ENCODE measurements around the gene ATL3. TPM values are rescaled to one million over a fixed set of nuclear protein-coding genes. Genes with fewer than 3 reads are reported as not detected.
"Not testable (repeated sequence)": the region's sequence is repeated elsewhere in the genome, so short reads cannot be mapped to it uniquely, and the experiment has no call there.

Gene ATL3, protein sequence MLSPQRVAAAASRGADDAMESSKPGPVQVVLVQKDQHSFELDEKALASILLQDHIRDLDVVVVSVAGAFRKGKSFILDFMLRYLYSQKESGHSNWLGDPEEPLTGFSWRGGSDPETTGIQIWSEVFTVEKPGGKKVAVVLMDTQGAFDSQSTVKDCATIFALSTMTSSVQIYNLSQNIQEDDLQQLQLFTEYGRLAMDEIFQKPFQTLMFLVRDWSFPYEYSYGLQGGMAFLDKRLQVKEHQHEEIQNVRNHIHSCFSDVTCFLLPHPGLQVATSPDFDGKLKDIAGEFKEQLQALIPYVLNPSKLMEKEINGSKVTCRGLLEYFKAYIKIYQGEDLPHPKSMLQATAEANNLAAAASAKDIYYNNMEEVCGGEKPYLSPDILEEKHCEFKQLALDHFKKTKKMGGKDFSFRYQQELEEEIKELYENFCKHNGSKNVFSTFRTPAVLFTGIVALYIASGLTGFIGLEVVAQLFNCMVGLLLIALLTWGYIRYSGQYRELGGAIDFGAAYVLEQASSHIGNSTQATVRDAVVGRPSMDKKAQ
- polyA plus RNA-seq (ENCODE audit: insufficient read length in 4 of 4): 10 to 100 TPM; 17.3 to 34.6 (median 21.8) TPM

DNA sequence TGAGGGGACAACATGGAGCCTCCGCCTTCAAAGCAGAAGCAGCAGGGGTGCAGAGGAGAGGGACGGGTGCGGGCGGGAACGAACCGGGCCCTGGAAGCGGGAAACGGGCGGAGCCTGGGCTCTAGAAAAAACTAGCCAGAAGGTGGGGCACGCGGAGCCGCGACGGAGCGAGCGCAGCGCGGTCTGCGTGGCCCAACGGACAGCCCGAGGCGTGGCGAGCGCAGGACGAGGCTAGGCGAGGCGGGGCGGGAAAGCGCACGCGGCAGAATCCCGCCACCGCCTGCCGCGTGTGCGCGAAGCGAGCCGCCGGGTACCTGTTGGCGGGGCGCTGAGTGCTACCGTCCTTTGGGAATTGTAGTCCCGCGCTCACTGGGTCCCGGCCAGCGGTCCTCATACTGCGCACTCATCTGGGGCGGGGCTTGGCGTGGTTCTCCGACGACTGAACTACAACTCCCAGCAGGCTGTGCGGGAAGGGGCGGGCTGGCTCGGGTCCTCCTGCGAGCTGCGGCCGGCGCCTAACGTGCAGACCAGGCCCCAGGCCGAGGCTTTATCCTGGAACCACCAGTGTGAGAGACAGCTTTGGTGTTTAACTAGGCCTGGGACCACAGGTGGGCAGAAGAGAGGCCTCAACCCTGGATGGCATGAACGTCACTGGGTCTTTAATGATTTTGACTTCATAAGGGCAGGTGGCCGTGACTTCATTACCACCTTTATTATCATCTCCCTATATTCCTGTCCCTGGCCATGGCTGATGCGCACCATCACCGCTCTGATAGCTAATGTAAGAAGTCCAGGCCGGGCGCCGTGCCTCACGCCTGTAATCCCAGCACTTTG is at the start of gene ATL3:
ATL3 (minus strand) TSS at position 55 of the 834 bp plus-strand sequence; CDS start at position 14, 41 bp downstream.
- peak in 3 of 4 donors; percentile 84 to 90 (median 87) for DNase-seq (ENCODE audit: low read depth in 4 of 4, low spot score in 3 of 4)

DNA sequence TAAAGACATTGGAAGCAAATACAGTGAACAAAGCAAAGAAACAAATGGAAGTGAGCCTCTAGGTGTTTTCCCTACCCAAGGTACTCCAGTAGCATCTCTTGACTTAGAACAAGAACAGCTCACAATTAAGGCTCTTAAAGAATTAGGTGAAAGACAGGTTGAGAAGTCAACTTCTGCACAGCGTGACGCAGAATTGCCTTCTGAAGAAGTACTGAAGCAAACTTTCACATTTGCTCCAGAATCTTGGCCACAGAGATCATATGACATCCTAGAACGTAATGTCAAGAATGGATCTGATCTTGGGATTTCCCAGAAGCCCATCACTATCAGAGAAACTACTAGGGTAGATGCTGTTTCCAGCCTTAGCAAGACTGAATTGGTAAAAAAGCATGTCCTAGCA is 49.4 kb upstream of the ATL3 start:
- no peak for DNase-seq (ENCODE audit: low read depth in 4 of 4, low spot score in 3 of 4)

DNA sequence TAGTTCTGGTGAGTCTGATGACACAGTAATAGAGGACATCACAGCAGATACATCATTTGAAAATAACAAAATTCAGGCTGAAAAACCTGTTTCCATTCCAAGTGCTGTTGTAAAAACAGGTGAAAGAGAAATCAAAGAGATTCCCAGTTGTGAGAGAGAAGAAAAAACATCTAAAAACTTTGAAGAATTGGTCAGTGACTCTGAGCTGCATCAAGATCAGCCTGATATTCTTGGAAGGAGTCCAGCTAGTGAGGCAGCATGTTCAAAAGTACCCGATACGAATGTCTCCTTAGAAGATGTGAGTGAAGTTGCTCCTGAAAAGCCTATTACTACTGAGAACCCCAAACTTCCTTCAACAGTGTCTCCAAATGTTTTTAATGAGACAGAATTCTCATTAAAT is 48.8 kb upstream of the ATL3 start:
- DNase-seq (ENCODE audit: low read depth in 4 of 4, low spot score in 3 of 4): no peak

DNA sequence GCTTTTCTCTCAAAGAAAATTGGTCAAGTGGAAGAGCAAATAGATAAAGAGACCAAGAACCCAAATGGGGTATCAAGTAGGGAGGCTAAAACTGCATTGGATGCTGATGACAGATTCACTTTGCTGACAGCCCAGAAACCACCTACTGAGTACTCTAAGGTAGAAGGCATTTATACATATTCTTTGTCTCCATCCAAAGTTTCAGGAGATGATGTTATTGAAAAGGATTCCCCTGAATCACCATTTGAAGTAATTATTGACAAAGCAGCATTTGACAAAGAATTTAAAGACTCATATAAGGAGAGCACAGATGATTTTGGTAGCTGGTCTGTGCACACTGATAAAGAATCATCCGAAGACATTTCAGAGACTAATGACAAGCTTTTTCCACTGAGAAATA is 47.8 kb upstream of the ATL3 start:
- DNase-seq (ENCODE audit: low read depth in 4 of 4, low spot score in 3 of 4): no peak

DNA sequence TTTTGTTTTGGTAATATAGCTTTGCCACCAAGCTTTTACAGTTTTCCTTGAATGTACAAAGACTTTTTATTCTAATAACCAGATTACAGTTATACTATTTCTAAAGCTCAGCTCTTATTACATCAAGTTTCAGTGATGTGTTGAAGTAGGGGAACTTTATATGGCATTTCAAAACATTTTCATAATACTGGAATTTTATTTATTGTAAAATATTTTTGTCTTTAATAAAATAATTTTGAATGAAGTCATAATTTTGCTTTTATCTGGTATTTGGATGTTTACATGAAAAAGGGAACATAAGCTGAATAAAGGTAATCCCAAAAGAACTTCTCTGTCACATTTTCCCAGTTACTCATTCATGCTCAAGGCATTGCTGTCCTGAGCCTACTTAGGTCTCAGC is 44.9 kb upstream of the ATL3 start:
- no peak for DNase-seq (ENCODE audit: low read depth in 4 of 4, low spot score in 3 of 4)

DNA sequence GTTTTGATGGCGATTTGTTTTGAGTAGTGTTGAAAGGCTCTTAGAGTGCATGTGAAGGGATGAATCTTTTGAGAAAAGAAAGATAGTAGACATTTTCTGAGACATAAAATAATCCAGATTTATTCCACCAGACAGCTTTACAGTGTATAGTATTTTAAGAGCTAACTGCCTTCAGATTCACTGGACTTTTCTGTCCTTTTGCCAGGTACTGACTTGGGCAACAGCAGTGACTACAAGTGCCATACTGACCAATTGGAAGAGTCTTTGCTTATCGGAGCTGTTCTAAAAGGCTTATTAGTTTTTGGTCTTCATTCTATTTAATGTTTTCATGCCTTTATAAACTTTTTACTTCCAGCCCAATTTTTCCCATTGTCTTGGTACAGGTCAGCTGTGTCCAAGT is 42.6 kb upstream of the ATL3 start:
- no peak for DNase-seq (ENCODE audit: low read depth in 4 of 4, low spot score in 3 of 4)

DNA sequence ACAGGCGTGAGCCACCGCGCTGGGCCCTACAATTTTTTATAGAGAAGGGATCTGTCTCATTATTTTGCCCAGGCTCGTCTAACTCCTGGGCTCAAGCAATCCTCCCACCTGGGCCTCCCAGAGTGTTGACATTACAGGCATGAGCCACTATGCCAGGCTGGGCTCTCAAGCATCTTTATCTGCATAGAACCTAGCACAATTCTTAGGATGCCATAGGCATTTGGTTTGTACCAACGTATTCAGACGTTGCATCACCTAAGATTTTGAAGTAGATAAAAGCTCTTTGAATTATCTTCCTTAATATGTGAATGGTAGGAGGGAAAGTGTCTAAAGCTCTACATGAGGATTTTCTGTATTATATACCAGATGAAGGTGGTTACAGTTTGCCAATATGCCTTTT is 40.7 kb upstream of the ATL3 start:
- DNase-seq (ENCODE audit: low read depth in 4 of 4, low spot score in 3 of 4): no peak

DNA sequence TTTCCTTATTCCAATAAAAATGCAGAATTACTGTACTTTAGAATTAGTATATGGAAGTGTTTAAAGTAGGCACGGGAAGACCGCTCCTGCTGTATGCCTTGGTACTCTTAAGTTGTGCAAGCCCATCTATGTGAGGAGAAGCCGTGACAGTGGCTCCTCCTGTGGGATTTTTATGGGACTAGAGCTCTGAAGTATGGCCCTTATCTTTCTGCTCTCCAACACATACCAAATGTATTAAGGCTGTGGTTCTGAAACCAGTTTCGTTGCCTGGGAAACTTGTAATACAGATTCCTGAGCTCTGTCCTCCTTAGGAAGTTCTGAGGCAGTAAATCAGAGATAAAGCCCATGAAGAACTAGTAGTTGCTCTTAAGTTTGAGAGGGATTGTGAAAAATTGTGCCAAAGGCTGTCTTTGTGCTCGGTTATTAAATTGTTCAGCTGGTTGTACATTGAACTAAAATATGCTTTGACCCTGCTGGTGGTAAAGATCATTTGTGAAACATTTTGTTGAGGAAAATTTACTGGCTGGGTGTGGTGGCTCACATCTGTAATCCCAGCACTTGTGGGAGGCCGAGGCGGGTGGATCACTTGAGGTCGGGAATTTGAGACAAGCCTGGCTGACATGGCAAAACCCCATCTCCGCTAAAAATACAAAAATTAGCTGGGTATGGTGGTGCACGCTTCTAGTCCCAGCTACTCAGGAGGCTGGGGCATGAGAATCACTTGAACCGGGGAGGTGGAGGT is 39.5 kb upstream of the ATL3 start:
- DNase-seq (ENCODE audit: low read depth in 4 of 4, low spot score in 3 of 4): peak in 1 of 4 donors; percentile 21

DNA sequence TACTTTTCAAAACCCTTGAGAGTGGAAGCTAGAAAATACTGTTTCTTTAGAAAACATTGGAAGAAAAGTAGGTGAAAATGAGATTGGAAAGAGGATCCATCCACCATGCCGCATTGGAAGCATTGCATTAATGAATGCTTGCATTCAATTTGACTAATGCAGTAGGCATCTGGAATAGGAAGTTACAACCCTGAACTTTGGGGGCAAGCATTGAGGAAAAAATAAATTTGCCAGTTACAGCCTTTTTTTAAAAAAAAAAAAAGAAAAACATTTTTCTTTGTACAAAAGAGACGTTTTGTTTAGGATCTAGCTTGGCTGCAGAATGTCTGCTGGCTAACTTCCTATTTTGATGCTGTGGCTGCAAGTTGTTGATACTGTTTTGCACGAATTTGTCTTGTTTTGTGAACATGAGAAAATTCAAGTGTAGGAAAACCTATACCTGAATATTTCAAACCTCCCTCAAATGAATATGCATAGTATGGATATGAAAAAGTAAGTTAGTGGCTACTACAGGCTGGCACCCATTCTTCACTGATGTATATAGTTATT is 38.2 kb upstream of the ATL3 start:
- DNase-seq (ENCODE audit: low read depth in 4 of 4, low spot score in 3 of 4): no peak

DNA sequence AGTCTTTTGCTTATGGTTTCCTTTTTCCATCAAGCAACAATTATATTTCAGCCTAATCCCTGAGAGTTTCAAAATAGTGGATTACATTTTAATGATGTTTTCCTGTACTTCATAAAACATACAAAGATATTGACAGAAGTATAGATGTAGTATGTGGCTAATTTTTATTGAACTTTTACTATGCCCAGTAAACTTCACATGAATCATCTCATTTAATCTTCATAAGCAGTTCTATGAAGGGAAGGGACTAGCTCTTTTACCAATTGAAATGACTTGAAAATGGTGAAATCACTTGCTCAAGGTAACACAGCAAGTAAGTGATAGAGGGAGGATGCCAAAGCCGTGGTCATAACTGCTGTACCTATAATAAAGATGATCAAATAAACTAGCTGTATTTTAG is 37.6 kb upstream of the ATL3 start:
- no peak for DNase-seq (ENCODE audit: low read depth in 4 of 4, low spot score in 3 of 4)

DNA sequence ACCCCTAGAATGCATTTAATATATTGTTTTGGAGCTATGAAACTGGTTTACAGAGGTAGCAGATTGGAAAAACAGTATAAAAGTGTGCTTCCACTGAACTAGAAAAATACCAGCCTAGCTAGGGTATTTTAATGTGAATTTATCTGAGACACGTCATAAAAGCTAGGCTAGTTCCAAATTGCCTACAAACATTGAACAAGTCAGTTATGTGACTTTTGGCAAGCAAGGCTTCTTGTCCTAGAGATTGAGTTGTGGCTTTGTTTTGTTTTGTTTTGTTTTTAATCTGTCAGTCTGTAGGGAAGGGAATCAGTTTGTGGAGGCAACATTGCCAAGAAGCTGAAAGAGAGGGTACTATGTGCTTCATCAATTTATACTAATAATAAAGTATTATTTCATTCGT is 34.4 kb upstream of the ATL3 start:
- DNase-seq (ENCODE audit: low read depth in 4 of 4, low spot score in 3 of 4): no peak

DNA sequence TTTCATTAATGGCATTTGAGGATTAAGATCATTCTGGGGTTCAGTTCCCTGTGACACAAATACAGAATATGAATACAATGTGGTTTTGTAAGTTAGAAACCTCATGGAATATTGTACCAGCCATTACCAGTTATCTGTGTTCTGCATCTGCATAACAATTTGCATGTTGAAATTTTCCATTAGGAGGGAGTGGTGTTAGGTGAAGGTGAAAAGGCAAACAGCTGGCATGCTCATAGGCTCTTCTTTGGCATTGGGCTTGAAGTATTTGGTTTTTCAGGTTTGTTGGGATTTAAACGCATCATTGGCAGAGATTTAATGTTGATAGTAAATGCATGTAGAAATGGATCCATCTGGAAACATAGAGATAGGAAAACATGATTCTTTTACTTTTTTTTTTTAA is 28.7 kb upstream of the ATL3 start:
- no peak for DNase-seq (ENCODE audit: low read depth in 4 of 4, low spot score in 3 of 4)

DNA sequence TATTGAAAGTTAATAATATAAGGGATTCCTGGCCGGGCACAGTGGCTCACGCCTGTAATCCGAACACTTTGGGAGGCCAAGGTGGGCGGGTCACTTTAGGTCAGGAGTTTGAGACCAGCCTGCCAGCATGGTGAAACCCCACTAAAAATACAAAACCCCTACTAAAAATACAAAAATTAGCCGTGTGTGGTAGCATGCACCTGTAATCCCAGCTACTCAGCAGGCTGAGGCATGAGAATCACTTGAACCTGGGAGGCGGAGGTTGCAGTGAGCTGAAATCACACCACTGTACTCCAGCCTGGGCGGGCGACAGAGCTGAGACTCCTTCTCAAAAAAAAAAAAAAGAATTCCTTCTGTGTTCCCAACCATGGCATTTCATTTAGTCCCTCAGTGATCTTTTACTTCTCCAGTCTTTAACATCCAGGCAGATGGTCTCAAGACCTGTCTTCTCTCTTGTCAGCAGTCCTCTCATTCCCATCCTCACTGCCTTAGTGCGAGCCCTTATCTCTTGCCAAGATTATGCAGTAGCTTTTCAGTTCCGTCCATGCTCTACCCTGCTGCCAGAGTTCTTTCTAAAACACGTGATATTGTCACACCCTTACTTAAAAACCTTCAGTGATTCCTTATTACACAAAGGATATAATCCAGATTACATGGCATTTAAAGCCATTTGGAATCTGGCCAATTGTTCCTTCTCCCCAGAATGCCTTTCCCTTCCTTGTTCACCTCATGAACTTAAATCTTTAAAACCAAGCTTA is 28.0 kb upstream of the ATL3 start:
- DNase-seq (ENCODE audit: low read depth in 4 of 4, low spot score in 3 of 4): no peak

DNA sequence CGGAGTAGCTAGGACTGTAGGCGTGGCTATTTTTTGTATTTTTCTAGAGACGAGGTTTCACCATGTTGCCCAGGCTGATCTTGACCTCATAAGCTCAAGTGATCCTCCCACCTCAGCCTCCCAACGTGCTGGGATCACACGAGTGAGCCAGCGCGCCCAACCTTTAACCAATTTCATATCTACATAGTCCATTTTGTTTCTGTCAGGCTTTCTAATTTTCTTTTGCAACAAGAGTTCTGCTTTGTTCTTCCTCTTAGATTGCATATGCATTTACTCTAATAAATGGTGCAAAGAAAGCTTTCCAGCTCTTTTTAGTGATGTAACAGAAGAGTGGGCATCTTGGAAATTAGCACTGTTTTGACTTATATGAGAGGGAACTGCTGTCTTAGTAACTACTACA is 23.4 kb upstream of the ATL3 start:
- DNase-seq (ENCODE audit: low read depth in 4 of 4, low spot score in 3 of 4): no peak

DNA sequence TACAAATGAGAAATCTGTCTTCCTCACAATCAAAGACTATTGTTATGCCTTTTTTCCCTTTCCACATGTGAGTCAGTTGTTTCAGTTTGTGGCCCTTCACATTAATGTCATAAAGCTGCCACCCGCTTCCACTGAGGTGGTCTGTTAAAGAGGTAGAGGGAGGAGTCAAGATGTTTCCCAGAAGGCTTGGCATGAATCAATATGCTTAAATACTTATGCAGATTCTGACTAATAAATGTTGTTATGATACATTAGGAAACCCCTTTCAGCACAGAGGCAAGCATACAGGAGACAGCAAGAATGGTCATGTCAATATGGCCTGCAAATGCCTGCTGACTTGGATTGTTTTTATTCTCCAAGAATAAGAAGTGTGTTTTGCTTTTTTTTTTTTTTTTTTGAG is 16.7 kb upstream of the ATL3 start:
- DNase-seq (ENCODE audit: low read depth in 4 of 4, low spot score in 3 of 4): no peak

DNA sequence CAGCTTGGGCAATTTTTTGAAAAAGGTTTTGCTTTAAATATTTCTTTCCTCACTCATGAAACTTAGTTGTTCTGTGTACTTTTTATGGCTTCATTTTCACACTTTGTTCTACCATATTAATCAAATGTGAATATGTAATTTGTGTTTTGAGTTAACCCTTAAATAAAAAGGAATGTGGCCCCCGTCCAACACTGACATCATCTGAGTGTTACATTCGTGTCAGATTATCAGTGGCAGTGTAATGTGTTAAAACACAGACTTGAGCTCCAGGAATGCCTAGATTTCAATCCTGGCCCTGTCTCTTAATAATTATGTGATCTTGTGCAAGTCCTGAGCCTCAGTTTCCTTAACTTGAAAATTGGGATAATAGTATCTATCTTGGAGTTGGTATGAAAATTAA is 15.8 kb upstream of the ATL3 start:
- no peak for DNase-seq (ENCODE audit: low read depth in 4 of 4, low spot score in 3 of 4)

DNA sequence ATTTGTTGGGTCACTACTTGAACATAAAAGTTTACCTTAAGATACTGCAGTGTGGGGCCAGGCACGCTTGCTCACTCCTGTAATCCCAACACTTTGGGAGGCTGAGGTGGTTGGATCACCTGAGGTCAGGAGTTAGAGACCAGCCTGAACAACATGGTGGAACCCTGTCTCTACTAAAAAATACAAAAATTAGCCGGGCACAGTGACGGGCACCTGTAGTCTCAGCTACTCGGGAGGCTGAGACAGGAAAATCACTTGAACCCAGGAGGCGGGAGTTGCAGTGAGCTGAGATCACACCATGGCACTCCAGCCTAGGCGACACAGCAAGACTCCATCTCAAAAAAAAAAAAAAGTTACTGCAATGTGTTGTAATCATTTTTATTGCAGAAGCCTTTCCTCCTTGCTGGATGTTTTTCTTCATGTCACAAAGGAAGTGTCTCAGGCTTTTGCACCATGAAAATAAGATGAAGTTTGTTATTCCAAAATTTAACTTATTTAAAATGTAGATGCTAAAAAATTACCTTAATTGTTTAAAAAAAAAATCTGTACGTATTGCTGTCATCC is 14.1 kb upstream of the ATL3 start:
- not testable (repeated sequence) for DNase-seq (ENCODE audit: low read depth in 4 of 4, low spot score in 3 of 4)

DNA sequence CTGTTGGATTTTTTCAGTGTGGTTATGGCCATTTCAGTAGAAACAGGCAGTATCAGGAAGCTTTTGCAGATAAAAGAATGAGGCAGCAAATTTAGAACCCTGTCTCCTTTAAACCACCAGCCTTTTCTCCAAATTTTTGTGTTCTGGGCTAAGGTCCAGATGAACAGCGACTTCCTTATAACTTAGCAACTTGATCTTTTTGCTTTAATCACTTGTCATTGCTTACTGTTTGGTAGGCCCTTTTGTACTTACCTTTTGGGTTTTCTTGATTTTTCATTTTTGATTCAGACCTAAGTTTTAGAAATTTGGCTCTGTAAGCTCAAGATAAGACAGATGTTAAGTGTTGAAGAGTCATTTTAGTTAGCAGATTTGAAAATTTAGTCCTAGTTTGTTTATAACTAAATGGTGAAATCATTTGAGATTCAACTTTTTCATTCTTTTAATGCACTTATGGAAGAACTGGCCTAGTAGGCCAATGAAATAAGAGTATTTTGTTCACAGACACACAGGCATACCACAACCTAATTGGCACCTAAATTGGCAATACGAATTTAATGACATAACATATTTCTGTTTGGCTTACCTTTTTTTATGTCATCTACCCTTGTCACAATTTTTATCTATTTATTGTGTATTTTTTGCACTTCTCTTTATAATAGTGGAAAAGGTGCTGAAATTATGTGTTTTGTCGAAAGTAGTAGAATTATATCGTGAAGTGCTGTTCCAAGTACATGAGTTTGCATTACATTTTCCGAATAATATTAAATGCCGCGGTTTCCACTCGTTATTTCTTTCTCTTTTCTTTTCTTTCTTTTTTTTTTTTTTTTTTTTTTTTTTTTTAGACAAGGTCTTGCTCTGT is 12.2 kb upstream of the ATL3 start:
- no peak for DNase-seq (ENCODE audit: low read depth in 4 of 4, low spot score in 3 of 4)

All from left renal pelvis (tissue), 4 donors.